H1 (cell line): ENCODE measurements around the gene AFTPH. TPM values are rescaled to one million over a fixed set of nuclear protein-coding genes. Genes with fewer than 3 reads are reported as not detected.

Experiments
- CTCF ChIA-PET: fragments of 300-600 bp; sonication (Branson Sonifier 250); formaldehyde crosslinking; loops from one replicate; lab custom pipeline; 2021; ENCODE audit not compliant: partially characterized antibody; lab: Charles Lee
- POLR2A ChIA-PET: fragments of 300-600 bp; sonication (Branson Sonifier 250); formaldehyde crosslinking; loops from one replicate; lab custom pipeline; 2021; ENCODE audit warnings: inconsistent platforms; ENCODE audit not compliant: partially characterized antibody; lab: Charles Lee
- DNase-seq, 2 experiments: peaks; one replicate each; pipeline versions ENCODE4 v3.0.0 to v3.0.0-alpha.2; 2010 to 2022; ENCODE audit warnings: low spot score in 2 of 2, low read depth in 1 of 2, mixed read lengths in 1 of 2
- FAIRE-seq: peaks from 2 replicates; lab custom pipeline; 2011; peaks lifted over from hg19 to GRCh38; lab: Jason Lieb, UNC
- H2AFZ ChIP-seq: 2 replicates; pipeline ENCODE4 v1.8.1; 2012; ENCODE audit warnings: low read length, inconsistent platforms
- H2AK5ac ChIP-seq: 2 replicates; pipeline ENCODE4 v1.6.1; 2013; ENCODE audit warnings: low read depth, low read length
- H2BK120ac ChIP-seq: replicated peaks from 2 replicates; pipeline ENCODE3; 2013; ENCODE audit warnings: low read depth, low read length, inconsistent platforms
- H2BK12ac ChIP-seq: 2 replicates; pipeline ENCODE4 v1.6.1; 2013; ENCODE audit warnings: low read depth, low read length
- H2BK15ac ChIP-seq: 2 replicates; pipeline ENCODE4 v1.6.1; 2013; ENCODE audit warnings: low read length
- H2BK20ac ChIP-seq: 2 replicates; pipeline ENCODE4 v1.6.1; 2013; ENCODE audit warnings: low read length
- H2BK5ac ChIP-seq: 2 replicates; pipeline ENCODE4 v1.6.1; 2013; ENCODE audit warnings: low read depth, low read length
- H3K14ac ChIP-seq: 2 replicates; pipeline ENCODE4 v1.6.1; 2013; ENCODE audit warnings: inconsistent platforms; ENCODE audit not compliant: insufficient read length
- H3K18ac ChIP-seq: 2 replicates; pipeline ENCODE4 v1.6.1; 2013; ENCODE audit warnings: low read length; ENCODE audit errors: extremely low read depth
- H3K23ac ChIP-seq: 2 replicates; pipeline ENCODE4 v1.6.1; 2013; ENCODE audit warnings: inconsistent platforms; ENCODE audit not compliant: insufficient read length
- H3K23me2 ChIP-seq: 2 replicates; pipeline ENCODE4 v1.6.1; 2013; ENCODE audit warnings: low read depth, low read length
- H3K27ac ChIP-seq: 2 replicates; pipeline ENCODE4 v1.6.1; 2011; ENCODE audit warnings: low read depth, low read length, inconsistent platforms
- H3K27me3 ChIP-seq, 4 experiments: replicated peaks in 1 of 4; 1 replicate in 1 of 4; 2 replicates in 3 of 4; pipeline versions ENCODE4 v1.6.1 to v1.8.1; 2011 to 2013; ENCODE audit warnings: low read length in 3 of 4, mild to moderate bottlenecking in 3 of 4, inconsistent platforms in 2 of 4, mixed read lengths in 2 of 4, moderate library complexity in 1 of 4; ENCODE audit not compliant: control insufficient read depth in 3 of 4, insufficient read depth in 3 of 4; ENCODE audit errors: extremely low read depth in 1 of 4
- H3K36me3 ChIP-seq, 4 experiments: 2 replicates each; pipeline versions ENCODE4 v1.6.1 to v1.8.1; 2011 to 2013; ENCODE audit warnings: mild to moderate bottlenecking in 4 of 4, low read length in 3 of 4, moderate library complexity in 2 of 4, control low read depth in 1 of 4, inconsistent platforms in 1 of 4; ENCODE audit not compliant: insufficient read depth in 4 of 4, control insufficient read depth in 2 of 4
- H3K4ac ChIP-seq: replicated peaks from 2 replicates; pipeline ENCODE3; 2013; ENCODE audit warnings: low read length, low read depth, mixed read lengths, inconsistent platforms; ENCODE audit not compliant: insufficient read length
- H3K4me1 ChIP-seq, 4 experiments: replicated peaks in 1 of 4; 1 replicate in 1 of 4; 2 replicates in 3 of 4; pipeline versions ENCODE4 v1.6.1 to v1.8.1; 2011 to 2013; ENCODE audit warnings: low read length in 3 of 4, inconsistent platforms in 2 of 4, mixed read lengths in 1 of 4; ENCODE audit not compliant: insufficient read depth in 4 of 4, control insufficient read depth in 3 of 4
- H3K4me2 ChIP-seq, 2 experiments: 2 replicates each; pipeline versions ENCODE4 v1.6.1 to v1.8.1; 2011 to 2013; ENCODE audit warnings: low read depth in 2 of 2, low read length in 2 of 2, control low read depth in 1 of 2, inconsistent platforms in 1 of 2, mild to moderate bottlenecking in 1 of 2; ENCODE audit not compliant: insufficient read depth in 1 of 2
- H3K4me3 ChIP-seq, 4 experiments: fragments of 200-600, 300-600 bp in 1 of 4; sonication (generic), shearing (Covaris generic), sonication (Bioruptor Twin) in 1 of 4; 2 replicates each; pipeline versions ENCODE4 v1.5.1 to v1.8.1; 2011 to 2016; ENCODE audit warnings: low read length in 4 of 4, low read depth in 3 of 4, control low read depth in 2 of 4, inconsistent platforms in 2 of 4, mild to moderate bottlenecking in 2 of 4, mixed read lengths in 1 of 4, moderate library complexity in 1 of 4; ENCODE audit not compliant: insufficient read depth in 2 of 4; ENCODE audit errors: extremely low read depth in 1 of 4
- H3K56ac ChIP-seq: replicated peaks from 2 replicates; pipeline ENCODE3; 2013; ENCODE audit warnings: low read depth, mild to moderate bottlenecking, mixed read lengths, low read length, inconsistent platforms; ENCODE audit not compliant: insufficient read length
- H3K79me1 ChIP-seq: 2 replicates; pipeline ENCODE4 v1.6.1; 2013; ENCODE audit warnings: low read depth, low read length, control low read depth
- H3K79me2 ChIP-seq, 2 experiments: 2 replicates each; pipeline versions ENCODE4 v1.6.1 to v1.8.1; 2012 to 2013; ENCODE audit warnings: low read length in 2 of 2, mild to moderate bottlenecking in 2 of 2, inconsistent platforms in 1 of 2; ENCODE audit not compliant: insufficient read depth in 2 of 2, control insufficient read depth in 1 of 2
- H3K9ac ChIP-seq, 4 experiments: replicated peaks in 1 of 4; 1 replicate in 1 of 4; 2 replicates in 3 of 4; pipeline versions ENCODE4 v1.6.1 to v1.8.1; 2011 to 2013; ENCODE audit warnings: low read depth in 3 of 4, low read length in 3 of 4, control low read depth in 2 of 4, mild to moderate bottlenecking in 2 of 4, moderate library complexity in 2 of 4, inconsistent platforms in 1 of 4; ENCODE audit errors: extremely low read depth in 1 of 4
- H3K9me3 ChIP-seq, 2 experiments: 2 replicates each; pipeline versions ENCODE4 v1.6.1 to v1.8.1; 2012 to 2013; ENCODE audit warnings: mild to moderate bottlenecking in 2 of 2, moderate library complexity in 2 of 2, control low read depth in 1 of 2, inconsistent platforms in 1 of 2, low read depth in 1 of 2, low read length in 1 of 2, mixed read lengths in 1 of 2; ENCODE audit not compliant: insufficient read depth in 2 of 2
- H4K20me1 ChIP-seq, 2 experiments: replicated peaks in 1 of 2; 2 replicates each; pipeline versions ENCODE3 to v1.8.1; 2011 to 2013; ENCODE audit warnings: inconsistent platforms in 2 of 2, low read length in 2 of 2, mild to moderate bottlenecking in 1 of 2; ENCODE audit not compliant: insufficient read depth in 2 of 2, control insufficient read depth in 1 of 2
- H4K5ac ChIP-seq: 2 replicates; pipeline ENCODE4 v1.6.1; 2013; ENCODE audit warnings: low read length, low read depth, mixed read lengths, inconsistent platforms; ENCODE audit not compliant: insufficient read length
- H4K8ac ChIP-seq: 2 replicates; pipeline ENCODE4 v1.8.0; 2013; ENCODE audit warnings: mild to moderate bottlenecking, moderate library complexity, low read length, inconsistent platforms; ENCODE audit not compliant: insufficient read depth; ENCODE audit errors: extremely low read depth
- H4K91ac ChIP-seq: replicated peaks from 2 replicates; pipeline ENCODE3; 2013; ENCODE audit warnings: low read length, mixed read lengths, inconsistent platforms; ENCODE audit not compliant: insufficient read length
- CHD2 ChIP-seq: IDR thresholded peaks from 2 replicates; pipeline ENCODE4 v1.6.1; 2012; ENCODE audit warnings: low read length, improper control_type of control experiment
- WGBS, 2 experiments: shearing (Covaris generic) in 1 of 2; methylation state at CpG; one replicate each; pipeline versions ENCODE4 v1.1.6 to v1.1.7; 2013 to 2015; ENCODE audit warnings: low lambda C conversion rate in 2 of 2, mixed read lengths in 2 of 2, inconsistent platforms in 1 of 2, low coverage in 1 of 2, missing lambda C conversion rate in 1 of 2; ENCODE audit not compliant: insufficient replicate concordance in 2 of 2, insufficient coverage in 1 of 2, insufficient read length in 1 of 2; ENCODE audit errors: extremely low coverage in 1 of 2, missing lambda C conversion rate in 1 of 2; 5-methylcytosine and 5-hydroxymethylcytosine counted together
- polyA plus RNA-seq, 7 experiments: library from polyadenylated mRNA; depleted of rRNA in 3 of 7; stranded (reverse) in 5 of 7; unstranded in 2 of 7; fragments of >200 nt in 5 of 7; fragments of 200-250 nt in 2 of 7; gene quantifications; 1 replicate in 5 of 7; 2 replicates in 1 of 7; 4 replicates in 1 of 7; pipeline versions ENCODE4 v1.2.1 to v1.2.3, GENCODE V29; 2011 to 2013; ENCODE audit warnings: missing spikeins in 2 of 7, mixed read lengths in 2 of 7
- total RNA-seq: library from RNA; stranded (reverse); fragmentation: NEBNext Ultra II Directional; extraction: Animal tissue kit (Norgen Biotek cat#: 25700); gene quantifications from 2 replicates; pipeline ENCODE4 v1.2.1, GENCODE V29; 2021

The AFTPH gene
- total and polyA plus RNA-seq, 2 of the 8 experiments (the other 6 are each of a cell fraction or from before 2014, with no cell fraction given) = 7.3 to 15.0 TPM

DNA sequence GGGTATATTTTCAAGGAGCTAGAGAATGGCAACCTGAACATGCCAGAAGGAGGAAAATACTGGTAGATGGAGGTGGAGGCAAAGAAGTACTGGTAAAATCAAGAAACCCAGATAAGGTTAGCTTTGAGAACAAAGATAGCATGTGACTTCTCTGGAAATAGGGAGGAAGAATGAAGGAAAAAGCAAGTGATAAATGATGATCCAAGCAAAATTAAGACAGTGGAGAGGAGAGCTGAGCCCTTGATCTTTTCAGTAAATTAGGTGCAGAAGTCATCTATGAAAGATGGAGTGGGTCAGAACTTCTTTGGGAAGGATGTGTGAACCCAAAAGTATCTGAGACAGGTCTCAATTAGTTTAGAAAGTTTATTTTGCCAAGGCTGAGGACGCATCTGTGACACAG is 25.7 kb upstream of the AFTPH start:
- Histone ChIP-seq H3K9me3 (no peaks in the 10 kb centered on the region), H3K14ac (no peak overlapping the region), H2BK12ac (no peak overlapping the region), H2BK120ac (no peak overlapping the region), H2BK20ac (no peak overlapping the region), H3K4ac (no peak overlapping the region), H4K91ac (no peak overlapping the region), H3K79me1 (no peaks in the 10 kb centered on the region), H2AFZ (no peak overlapping the region), H3K23me2 (no peaks in the 10 kb centered on the region), H3K4me3 (no peak overlapping the region), H3K27me3 (no peaks in the 10 kb centered on the region), H4K8ac (no peak overlapping the region), H3K36me3 (no peaks in the 10 kb centered on the region), H3K56ac (no peak overlapping the region), H3K18ac (no peak overlapping the region), H2AK5ac (no peak overlapping the region), H4K5ac (no peak overlapping the region), H3K4me1 (peaks cover 0 to 10% (median 0%) of the 10 kb centered on the region in 4 experiments; a peak in 2 of 7 replicates), H3K27ac (no peak overlapping the region), H3K4me2 (no peak overlapping the region), H4K20me1 (no peaks in the 10 kb centered on the region)
- POLR2A ChIA-PET = no interaction called here
- no peak for DNase-seq
- CTCF ChIA-PET = interaction anchor here (0.6 to 3.2 kb wide), 6 partner anchors 10 to 168 kb away, joined by 3 to 17 read pairs (median 4); no protein-coding TSS in a partner anchor
- 73% methylated on average over 1 of the region's 1 CpG; no CpG with 5 or more reads in 1 of the 2 experiments for WGBS, 2 experiments
- TF ChIP-seq CHD2 = no peak
- TF ChIP-seq, all 59 proteins: peak for 0
- H3K79me2 ChIP-seq = no peaks in the 10 kb centered on the region
- no peak for FAIRE-seq
- no peak overlapping the region for H2BK5ac ChIP-seq
- no peak overlapping the region for H2BK15ac ChIP-seq
- no peak overlapping the region for H3K23ac ChIP-seq
- H3K9ac ChIP-seq = no peak overlapping the region
